Nucleus accumbens (tissue), 56 donors: Measurements from ENCODE around the gene ARPC4.
A peak's percentile ranks its signal among the peaks of the same experiment; 100 is the strongest.
"Not testable (repeated sequence)": the region's sequence is repeated elsewhere in the genome, so short reads cannot be mapped to it uniquely, and the experiment has no call there.

ENCODE experiments used
- DNase-seq, 56 donors: peaks; one replicate each; lab custom pipeline; 2025; lab: John Stamatoyannopoulos, UW

ARPC4 gene

GRCh38 chr3:9815986-9816385, 23.1 kb downstream of the ARPC4 start:
- no peak for DNase-seq

GRCh38 chr3:9817436-9817835, 24.6 kb downstream of the ARPC4 start:
- DNase-seq = no peak

DNA sequence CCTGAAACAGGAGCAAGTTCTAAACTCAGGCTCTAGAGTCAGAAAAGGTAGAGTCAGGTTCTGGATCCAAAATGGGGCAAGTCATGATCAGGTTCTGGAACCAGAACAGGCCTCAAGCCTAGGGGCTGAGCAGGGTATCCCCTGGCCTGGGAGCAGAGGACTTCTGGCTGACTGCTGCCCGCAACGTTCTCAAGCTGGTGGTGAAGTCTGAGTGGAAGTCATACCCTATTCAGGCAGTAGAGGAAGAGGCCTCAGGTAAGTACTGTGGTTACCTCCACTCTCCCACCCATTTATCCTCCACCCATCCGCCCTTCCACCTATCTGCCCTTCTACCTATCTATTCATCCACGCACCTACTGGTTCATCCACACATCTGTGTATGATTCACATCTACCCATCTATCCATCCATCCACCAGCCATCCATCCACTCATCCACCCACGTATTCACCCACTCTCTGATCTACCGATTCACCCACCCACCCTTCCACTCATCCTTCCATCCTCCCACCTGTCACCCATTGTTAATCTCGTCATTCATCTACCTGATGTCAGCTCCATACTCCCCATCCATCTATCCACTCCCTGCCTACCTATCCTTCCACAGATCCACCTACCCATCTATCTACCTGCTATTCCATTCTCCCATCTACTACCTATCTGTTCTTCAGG, 25.9 kb downstream of the ARPC4 start:
- no peak for DNase-seq

DNA sequence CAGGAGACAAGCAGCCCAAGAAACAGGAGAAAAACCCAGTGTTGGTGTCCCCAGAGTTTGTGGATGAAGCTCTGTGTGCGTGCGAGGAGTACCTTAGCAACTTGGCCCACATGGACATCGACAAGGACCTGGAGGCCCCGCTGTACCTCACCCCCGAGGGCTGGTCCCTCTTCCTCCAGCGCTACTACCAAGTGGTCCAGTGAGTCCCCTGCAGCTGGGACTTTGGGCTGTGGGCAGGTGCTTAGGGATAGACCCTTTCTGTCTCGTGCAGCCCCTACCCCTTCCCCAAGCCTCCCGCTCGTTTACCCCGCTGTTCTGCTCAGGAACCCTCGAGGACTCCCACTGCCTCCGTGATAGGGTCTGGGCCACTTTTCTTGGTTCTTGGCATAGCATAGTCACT, 27.7 kb downstream of the ARPC4 start:
- no peak for DNase-seq

DNA sequence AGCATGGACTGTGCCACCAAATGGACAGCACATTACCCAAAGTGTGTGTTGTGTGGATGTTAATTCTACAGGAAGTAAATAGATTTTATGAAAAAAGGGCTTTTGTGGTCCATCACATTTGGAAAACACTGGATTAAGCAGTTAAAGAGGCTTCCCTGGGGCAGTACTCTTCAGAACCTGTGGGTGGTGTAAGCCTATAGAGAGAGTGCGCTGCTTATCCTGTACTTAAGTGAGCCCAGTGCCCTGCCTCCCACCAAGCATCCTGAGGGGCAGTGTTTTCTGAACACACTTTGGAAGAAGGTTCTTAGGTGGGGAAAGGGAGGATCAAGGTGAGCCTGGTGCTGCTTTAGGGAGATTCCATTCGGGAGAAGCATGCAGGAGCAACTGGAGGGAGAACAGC, 28.1 kb downstream of the ARPC4 start:
- DNase-seq = no peak

GRCh38 chr3:9825451-9826040, 32.7 kb downstream of the ARPC4 start:
- DNase-seq = no peak

- DNase-seq = no peak
These were observed 34.1 kb downstream of the ARPC4 start for GRCh38 chr3:9826815-9827573.

DNA sequence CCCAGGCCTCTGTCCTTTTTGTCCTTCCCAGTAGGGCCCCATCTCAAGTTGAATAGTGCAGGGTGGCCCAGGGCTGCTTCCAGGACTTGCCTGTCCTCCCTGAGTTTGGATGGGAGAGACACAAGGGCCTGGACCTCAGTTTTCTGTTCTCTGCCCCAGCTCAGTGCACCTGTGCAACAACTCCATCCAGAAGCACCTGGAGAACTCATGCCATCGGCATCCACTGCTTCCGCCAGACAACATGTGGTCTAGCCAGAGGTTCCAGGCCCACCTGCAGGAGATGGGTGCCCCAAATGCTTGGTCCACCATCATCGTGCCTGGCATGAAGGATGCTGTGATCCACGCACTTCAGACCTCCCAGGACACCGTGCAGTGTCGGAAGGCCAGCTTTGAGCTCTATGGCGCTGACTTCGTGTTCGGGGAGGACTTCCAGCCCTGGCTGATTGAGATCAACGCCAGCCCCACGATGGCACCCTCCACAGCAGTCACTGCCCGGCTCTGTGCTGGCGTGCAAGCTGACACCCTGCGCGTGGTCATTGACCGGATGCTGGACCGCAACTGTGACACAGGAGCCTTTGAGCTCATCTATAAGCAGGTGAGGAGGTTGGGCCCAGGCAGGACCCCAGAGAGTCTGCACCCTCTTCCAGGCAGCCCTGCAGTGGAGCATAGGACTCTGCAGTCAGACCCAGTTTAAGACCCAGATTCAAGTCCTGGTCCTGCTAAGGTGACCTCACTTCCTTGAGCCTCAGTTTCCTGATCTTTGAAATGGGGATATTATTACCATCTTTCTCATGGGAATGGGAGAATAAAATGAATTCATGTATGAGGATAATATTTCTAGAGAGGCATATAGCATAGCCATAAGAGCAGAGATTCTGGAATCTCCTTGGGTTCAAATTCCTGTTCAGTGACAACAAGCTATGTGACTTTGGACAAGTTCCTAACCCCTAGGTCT, 36.2 kb downstream of the ARPC4 start:
- no peak for DNase-seq

DNA sequence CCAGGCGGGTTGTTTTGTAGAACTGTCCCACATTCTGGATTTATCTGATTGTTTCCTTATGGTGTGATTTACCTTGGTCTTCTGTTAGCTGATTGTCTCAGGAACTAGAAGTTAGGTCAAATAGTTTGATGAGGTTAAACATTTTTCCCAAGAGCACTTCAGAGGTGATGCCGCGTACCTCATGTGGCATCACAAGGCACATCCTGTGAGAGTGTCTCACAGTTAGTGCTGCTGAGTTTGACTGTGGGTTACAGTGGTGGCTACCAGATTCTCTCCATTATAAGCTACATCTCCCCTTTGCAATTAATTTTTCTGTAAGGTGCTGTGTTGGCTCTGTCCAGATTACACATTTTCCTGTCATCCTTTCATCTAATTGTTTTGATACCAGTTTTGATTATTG, 38.4 kb downstream of the ARPC4 start:
- DNase-seq = no peak

- DNase-seq = no peak
These were observed 40.2 kb downstream of the ARPC4 start for GRCh38 chr3:9833078-9833477.

GRCh38 chr3:9834520-9835380, 41.9 kb downstream of the ARPC4 start:
- no peak for DNase-seq

DNA sequence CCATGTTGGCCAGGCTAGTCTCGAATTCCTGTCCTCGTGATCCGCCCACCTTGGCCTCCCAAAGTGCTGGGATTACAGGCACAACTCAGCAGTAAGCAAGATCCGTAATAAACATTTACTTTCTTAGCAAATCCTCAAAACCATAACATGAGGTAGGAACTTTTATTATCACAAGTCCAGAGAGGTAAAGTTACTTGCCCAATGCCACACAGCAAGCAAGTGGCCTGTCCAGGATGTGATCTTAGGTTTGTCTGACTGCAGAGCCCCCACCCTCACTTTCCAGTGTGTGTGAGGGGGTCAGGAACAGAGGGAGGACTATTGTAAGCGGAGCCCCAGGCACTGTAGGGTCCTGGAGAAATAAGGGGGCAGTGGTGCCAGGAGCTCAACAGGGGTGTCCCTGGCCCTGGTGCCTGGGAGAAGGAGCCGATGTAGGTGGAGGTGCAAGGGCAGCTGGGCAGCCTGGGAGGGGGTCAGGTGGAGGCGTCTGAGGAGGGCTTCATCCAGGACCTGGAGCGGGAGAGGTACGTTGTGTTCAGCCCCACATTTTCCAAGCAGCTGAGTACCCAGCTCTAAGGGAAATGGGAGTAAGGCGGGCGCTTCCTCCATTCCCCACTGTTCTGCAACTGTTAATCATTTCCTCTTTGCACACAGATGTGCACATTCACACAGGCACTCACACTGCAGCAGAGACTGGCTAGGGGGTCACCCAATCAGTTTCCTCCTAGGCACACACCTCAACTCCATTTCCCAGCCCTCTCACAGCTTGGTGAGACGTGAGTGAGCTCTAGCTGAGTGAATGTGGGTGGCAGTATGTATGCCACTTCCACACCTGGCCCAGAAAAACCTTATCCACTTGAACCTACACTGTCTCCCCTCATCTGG, 45.1 kb downstream of the ARPC4 start:
- no peak for DNase-seq

DNA sequence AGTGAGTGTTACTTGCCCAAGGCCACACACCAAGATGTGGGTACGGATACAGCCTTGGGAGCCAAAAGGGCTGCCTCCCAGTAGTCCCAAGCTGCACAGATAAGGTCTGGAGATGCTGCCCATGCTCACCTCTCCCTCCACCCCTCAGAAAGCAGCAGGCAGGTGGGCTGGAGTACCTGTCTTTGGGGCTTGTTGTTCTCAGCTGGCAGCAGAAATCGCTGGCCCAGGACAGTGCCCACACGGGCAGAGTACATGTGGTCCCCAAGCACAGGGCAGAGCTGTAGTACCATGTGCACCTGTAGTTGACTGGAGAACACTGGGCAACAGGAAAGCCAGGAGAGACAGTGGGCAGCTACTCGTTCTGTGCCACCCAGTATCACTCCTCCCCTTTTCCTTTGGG, 46.0 kb downstream of the ARPC4 start:
- no peak for DNase-seq

DNA sequence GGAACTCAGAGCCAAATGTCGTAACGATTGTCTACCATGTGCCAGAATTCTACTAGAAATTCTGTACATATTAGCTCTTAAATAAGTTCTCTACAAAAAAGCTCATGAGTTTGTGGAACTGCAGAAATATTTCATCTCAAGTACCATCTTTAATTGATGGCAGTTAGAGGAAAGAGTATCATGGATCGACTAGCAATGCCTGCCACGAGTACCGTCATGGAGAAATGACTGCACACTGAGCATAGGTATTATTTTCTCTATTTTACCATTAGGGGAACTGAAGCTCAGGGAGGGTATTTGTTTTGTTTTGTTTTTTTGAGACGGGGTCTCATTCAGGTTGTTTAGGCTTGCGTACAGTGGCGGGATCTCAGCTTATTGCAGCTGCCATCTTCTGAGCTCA, 48.1 kb downstream of the ARPC4 start:
- no peak for DNase-seq

DNA sequence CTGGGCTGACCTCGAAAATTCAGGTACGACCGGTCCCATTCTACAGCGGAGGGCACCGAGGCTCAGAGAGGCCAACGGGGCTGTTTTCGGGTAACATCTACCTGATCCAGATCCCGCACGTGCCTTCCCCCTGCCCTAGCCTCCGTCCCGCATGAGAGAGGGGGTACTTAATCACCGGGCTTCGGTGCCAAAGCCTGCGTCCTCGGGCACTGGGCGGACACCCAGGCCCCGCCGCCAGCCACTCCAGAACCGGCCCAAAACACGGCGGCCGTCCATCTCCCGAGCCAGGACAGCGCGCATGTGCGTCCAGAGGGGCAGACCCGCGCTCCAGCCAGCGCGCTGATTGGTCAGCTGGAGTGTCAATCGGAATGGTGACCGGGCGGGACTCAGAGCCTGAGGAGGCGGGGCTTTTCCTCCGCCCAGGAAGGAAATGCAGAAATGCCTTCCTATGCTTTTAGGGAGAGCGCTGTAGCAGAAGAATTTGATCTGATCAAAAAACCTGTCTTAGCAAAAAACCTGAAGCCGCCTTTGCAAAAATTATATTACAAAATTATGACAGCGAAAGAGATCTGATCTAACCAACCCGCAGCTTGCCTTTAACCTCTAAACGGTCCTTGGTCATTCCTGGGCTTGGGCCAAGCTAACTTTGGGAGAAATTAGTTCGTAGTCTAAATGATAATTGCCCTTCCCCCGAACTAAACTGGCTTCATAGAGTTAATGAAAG, 51.0 kb downstream of the ARPC4 start, which contains the start of gene RPUSD3:
Gene RPUSD3, minus strand, starts transcription at position 294 of the 724 bp plus-strand sequence. Its CDS starts 18 bp downstream, at position 276.
- DNase-seq = peak; percentile 68 to 99 (median 95)

GRCh38 chr3:9846231-9846630, 53.3 kb downstream of the ARPC4 start:
- no peak for DNase-seq

DNA sequence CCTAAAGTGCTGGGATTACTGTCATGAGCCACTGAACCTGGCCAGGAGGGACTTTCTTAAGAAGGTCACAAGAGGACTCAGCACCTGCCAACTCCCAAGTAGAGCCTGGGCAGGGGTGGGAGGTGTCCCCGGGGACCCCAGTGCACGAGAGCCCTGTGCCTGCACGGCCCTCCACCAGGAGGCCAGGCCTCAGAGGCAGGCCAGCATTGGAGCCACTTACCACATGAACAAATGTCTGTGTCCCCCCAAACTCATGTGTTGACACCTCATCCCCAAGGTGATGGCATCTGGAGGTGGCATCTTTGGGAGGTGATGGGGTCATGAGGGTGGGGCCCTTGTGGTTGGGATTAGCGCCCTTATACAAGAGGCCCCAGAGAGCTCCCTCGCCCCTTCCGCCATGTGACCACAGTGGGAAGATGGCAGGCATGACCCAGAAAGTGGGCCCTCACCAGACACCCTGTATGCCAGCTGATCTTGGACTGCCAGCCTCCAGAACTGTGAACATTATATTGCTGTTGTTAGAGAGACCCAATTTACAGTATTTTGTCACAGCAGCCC, 54.1 kb downstream of the ARPC4 start:
- DNase-seq = no peak

- DNase-seq = not testable (repeated sequence)
These were observed 55.0 kb downstream of the ARPC4 start for GRCh38 chr3:9847870-9848269.
